H1 (cell line): ENCODE measurements around the gene ANKRD9. TPM values are rescaled to one million over a fixed set of nuclear protein-coding genes. Genes with fewer than 3 reads are reported as not detected.
A peak's percentile ranks its signal among the peaks of the same experiment; 100 is the strongest.

Experiments used
- BCL11A ChIP-seq, 2 experiments: IDR thresholded peaks; one replicate each; pipeline ENCODE4 v1.6.1; 2011; ENCODE audit warnings: low read depth in 2 of 2, low read length in 2 of 2, mild to moderate bottlenecking in 2 of 2
- CREB1 ChIP-seq: IDR thresholded peaks from 2 replicates; pipeline ENCODE4 v1.6.1; 2012; ENCODE audit warnings: inconsistent platforms
- SP4 ChIP-seq: IDR thresholded peaks from 2 replicates; pipeline ENCODE4 v1.6.1; 2012; ENCODE audit warnings: low read length, inconsistent platforms
- TBP ChIP-seq: IDR thresholded peaks from 2 replicates; pipeline ENCODE4 v1.6.1; 2011; ENCODE audit warnings: low read depth, low read length, improper control_type of control experiment
- TEAD4 ChIP-seq: IDR thresholded peaks from 2 replicates; pipeline ENCODE4 v1.6.1; 2012; ENCODE audit warnings: low read depth, low read length, inconsistent platforms, mixed read lengths
- ZNF274 ChIP-seq: IDR thresholded peaks from 2 replicates; pipeline ENCODE4 v1.7.0; 2012; ENCODE audit warnings: low read length, borderline replicate concordance; ENCODE audit errors: extremely low read depth
- polyA plus RNA-seq, 7 experiments: library from polyadenylated mRNA; depleted of rRNA in 3 of 7; stranded (reverse) in 5 of 7; unstranded in 2 of 7; fragments of >200 nt in 5 of 7; fragments of 200-250 nt in 2 of 7; gene quantifications; 1 replicate in 5 of 7; 2 replicates in 1 of 7; 4 replicates in 1 of 7; pipeline versions ENCODE4 v1.2.1 to v1.2.3, GENCODE V29; 2011 to 2013; ENCODE audit warnings: missing spikeins in 2 of 7, mixed read lengths in 2 of 7
- total RNA-seq: library from RNA; stranded (reverse); fragmentation: NEBNext Ultra II Directional; extraction: Animal tissue kit (Norgen Biotek cat#: 25700); gene quantifications from 2 replicates; pipeline ENCODE4 v1.2.1, GENCODE V29; 2021

Gene ANKRD9
- total and polyA plus RNA-seq, 2 of the 8 experiments (the other 6 are each of a cell fraction or from before 2014, with no cell fraction given), result 37.0 to 41.8 TPM

DNA sequence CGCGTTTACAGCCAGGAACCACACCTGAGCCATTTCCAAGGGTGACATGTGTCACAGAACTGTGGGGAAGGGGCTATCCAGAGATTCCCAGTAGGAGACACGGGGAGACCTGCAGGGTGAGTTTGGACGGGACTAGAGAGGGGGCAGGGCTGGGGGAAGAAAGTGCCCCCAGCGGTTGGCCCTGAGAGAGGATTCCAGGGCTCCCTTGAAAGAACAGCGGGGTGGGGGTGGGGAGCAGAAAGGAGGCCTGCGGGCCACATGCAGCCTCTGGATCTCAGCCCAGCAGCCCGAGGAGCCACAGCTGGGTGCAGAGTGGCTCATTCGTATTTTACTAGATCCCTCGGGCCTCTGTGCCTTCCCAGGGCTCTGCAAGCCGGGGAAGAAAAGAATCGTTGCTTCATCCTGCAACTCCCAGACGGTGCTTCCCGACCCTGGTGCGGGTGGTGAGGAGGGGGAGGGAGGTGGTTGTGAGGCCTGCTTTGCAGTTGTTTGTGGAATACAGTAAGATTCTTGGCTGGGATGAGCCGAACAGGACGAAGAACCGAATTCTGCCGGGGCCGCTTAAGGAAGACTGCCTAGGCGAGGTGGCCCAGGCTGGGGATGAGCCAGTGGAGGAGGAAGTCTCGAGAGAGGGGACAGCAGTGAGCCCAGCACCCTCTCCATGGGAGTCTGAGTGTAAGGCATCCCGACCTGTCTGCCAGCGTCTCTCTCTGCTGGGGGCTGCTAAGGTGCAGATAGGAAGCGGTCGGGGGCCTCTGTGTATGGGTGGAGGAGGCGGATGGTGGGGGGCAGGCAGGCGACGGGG lies 36.1 kb upstream of the ANKRD9 start (continued):
- no peak for TF ChIP-seq ZNF274
- TF ChIP-seq TEAD4, result peak; percentile 62; the same call in 1 of the 2 replicates
- TF ChIP-seq TBP, result peak; percentile 21; the same call in 1 of the 2 replicates
- no peak for TF ChIP-seq CREB1
- TF ChIP-seq SP4, result no peak
- TF ChIP-seq BCL11A (IDR thresholded peaks at IDR 0.05; ENCODE audit: low read depth in 2 of 2, low read length in 2 of 2), result no peak
